Smooth muscle cell (in vitro differentiated cells): Measurements from ENCODE around the gene RNF207. TPM values are rescaled to one million over a fixed set of nuclear protein-coding genes. Genes with fewer than 3 reads are reported as not detected.

ENCODE experiments used
- DNase-seq: peaks from one replicate; lab custom pipeline; 2025; ENCODE audit not compliant: unreplicated experiment; lab: John Stamatoyannopoulos, UW
- H2AFZ ChIP-seq: fragments of 200-600 bp; sonication (generic); 2 replicates; pipeline ENCODE4 v1.6.0; 2016; ENCODE audit warnings: antibody characterized with exemption, low read depth, mild to moderate bottlenecking
- H3F3A ChIP-seq: fragments of 200-600 bp; sonication (generic); 2 replicates; pipeline ENCODE4 v1.6.0; 2017; ENCODE audit warnings: antibody characterized with exemption, low read depth
- H3K27ac ChIP-seq: fragments of 200-600 bp; sonication (generic); 2 replicates; pipeline ENCODE4 v1.5.1; 2016; ENCODE audit warnings: low read depth, mild to moderate bottlenecking
- H3K27me3 ChIP-seq: fragments of 200-600 bp; sonication (generic); 2 replicates; pipeline ENCODE4 v1.6.1; 2016; ENCODE audit warnings: low read depth, mild to moderate bottlenecking
- H3K36me3 ChIP-seq: fragments of 200-600 bp; sonication (generic); 2 replicates; pipeline ENCODE4 v1.5.1; 2016; ENCODE audit warnings: low read depth
- H3K4me1 ChIP-seq: fragments of 200-600 bp; sonication (generic); 2 replicates; pipeline ENCODE4 v1.5.1; 2016; ENCODE audit warnings: low read depth
- H3K4me2 ChIP-seq: fragments of 200-600 bp; sonication (generic); 2 replicates; pipeline ENCODE4 v1.6.0; 2016; ENCODE audit warnings: mild to moderate bottlenecking
- H3K4me3 ChIP-seq: fragments of 200-600 bp; sonication (generic); 2 replicates; pipeline ENCODE4 v1.5.1; 2016; ENCODE audit warnings: mild to moderate bottlenecking
- H3K79me2 ChIP-seq: fragments of 200-600 bp; sonication (generic); 2 replicates; pipeline ENCODE4 v1.6.0; 2016; ENCODE audit warnings: low read depth, mild to moderate bottlenecking
- H3K9ac ChIP-seq: fragments of 200-600 bp; sonication (generic); 2 replicates; pipeline ENCODE4 v1.6.0; 2016; ENCODE audit warnings: low read depth
- H3K9me3 ChIP-seq: fragments of 200-600 bp; sonication (generic); replicated peaks from 2 replicates; pipeline ENCODE4 v1.5.1; 2016; ENCODE audit warnings: low read depth
- H4K20me1 ChIP-seq: fragments of 200-600 bp; sonication (generic); 2 replicates; pipeline ENCODE4 v1.6.0; 2016; ENCODE audit warnings: low read depth
- WGBS: methylation state at CpG from one replicate; pipeline ENCODE4 v1.1.7; 2016; ENCODE audit warnings: low lambda C conversion rate; 5-methylcytosine and 5-hydroxymethylcytosine counted together
- polyA plus RNA-seq: library from polyadenylated mRNA; unstranded; fragments of >200 nt; fragmentation: Nextera tagmentation; extraction: Ambion mirVana; gene quantifications from 2 replicates; pipeline ENCODE4 v1.2.1, GENCODE V29; 2016
- total RNA-seq: library from RNA; depleted of rRNA; stranded (reverse); fragments of >200 nt; gene quantifications from 2 replicates; pipeline ENCODE4 v1.2.3, GENCODE V29; 2014
- TF ChIP-seq, protein P1 (sequence below): fragments of 200-600 bp; sonication (generic); IDR thresholded peaks from 2 replicates; pipeline ENCODE4 v1.5.1; 2017; ENCODE audit warnings: borderline replicate concordance, mild to moderate bottlenecking, antibody characterized with exemption; ENCODE audit not compliant: insufficient read depth, poor library complexity, severe bottlenecking

RNF207 gene
- total and polyA plus RNA-seq, 2 experiments from 2014 or later, result 1.8 to 2.0 TPM

DNA sequence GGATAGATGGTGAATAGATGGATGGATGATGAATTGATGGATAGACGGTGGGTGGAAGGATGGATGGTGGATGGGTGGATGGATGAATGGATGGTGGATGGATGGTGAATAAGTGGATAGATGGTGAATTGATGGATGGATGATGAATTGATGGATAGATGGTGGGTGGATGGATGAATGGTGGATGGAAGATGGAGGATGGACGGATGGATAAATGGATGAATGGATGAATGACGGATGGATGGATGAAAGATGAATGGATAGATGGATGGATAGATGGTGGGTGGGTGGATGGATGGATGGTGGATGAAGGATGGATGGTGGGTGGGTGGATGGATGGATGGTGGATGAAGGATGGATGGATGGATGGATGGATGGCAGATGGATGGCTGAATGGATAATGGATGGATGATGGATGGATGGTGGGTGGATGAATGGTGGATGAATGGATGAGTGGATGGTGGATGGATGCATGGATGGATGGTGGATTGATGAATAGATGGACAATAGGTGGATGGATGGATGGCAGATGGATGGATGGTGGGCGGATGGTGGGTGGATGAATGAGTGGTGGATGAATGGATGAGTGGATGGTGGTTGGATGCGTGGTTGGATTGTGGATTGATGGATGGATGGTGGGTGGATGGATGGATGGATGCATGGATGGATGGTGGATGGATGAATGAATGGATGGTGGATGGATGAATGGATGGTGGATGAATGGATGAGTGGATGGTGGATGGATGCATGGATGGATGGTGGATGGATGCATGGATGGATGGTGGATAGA, 31.1 kb upstream of the RNF207 start:
- Histone ChIP-seq H2AFZ (no peak overlapping the region), H3K79me2 (no peaks in the 10 kb centered on the region), H3K36me3 (no peaks in the 10 kb centered on the region), H3K4me3 (no peak overlapping the region), H4K20me1 (peaks cover 17% of the 10 kb centered on the region), H3F3A (no peaks in the 10 kb centered on the region), H3K9ac (no peak overlapping the region), H3K9me3 (no peaks in the 10 kb centered on the region), H3K27ac (no peak overlapping the region), H3K4me1 (no peaks in the 10 kb centered on the region), H3K27me3 (peaks cover 35% of the 10 kb centered on the region), H3K4me2 (no peak overlapping the region)
- 94% methylated on average over 5 of the region's 5 CpGs for WGBS
- TF ChIP-seq, protein P1, sequence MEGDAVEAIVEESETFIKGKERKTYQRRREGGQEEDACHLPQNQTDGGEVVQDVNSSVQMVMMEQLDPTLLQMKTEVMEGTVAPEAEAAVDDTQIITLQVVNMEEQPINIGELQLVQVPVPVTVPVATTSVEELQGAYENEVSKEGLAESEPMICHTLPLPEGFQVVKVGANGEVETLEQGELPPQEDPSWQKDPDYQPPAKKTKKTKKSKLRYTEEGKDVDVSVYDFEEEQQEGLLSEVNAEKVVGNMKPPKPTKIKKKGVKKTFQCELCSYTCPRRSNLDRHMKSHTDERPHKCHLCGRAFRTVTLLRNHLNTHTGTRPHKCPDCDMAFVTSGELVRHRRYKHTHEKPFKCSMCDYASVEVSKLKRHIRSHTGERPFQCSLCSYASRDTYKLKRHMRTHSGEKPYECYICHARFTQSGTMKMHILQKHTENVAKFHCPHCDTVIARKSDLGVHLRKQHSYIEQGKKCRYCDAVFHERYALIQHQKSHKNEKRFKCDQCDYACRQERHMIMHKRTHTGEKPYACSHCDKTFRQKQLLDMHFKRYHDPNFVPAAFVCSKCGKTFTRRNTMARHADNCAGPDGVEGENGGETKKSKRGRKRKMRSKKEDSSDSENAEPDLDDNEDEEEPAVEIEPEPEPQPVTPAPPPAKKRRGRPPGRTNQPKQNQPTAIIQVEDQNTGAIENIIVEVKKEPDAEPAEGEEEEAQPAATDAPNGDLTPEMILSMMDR, result no peak
- DNase-seq, result no peak

DNA sequence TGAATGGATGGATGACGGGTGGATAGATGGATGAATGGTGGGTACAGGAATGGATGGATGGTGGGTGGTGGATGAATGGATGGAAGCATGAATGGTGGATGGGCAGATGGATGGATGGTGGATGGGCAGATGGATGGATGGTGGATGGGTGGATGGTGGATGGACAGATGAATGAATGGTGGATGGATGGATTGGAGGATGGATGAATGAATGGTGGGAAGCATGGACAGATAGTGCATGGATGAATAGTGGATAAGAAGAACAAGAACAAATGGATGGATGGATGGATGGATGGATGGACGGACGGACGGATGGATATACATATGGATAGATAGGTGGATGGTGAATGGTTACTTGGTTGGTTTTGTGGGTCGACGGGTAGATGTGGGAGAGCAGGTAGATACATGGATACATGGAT, 30.5 kb upstream of the RNF207 start:
- H4K20me1 ChIP-seq, result peaks cover 17% of the 10 kb centered on the region
- TF ChIP-seq, protein P1, result no peak
- H3K4me2 ChIP-seq, result no peak overlapping the region
- H3K36me3 ChIP-seq, result no peaks in the 10 kb centered on the region
- no peak overlapping the region for H3K27ac ChIP-seq
- H3K4me1 ChIP-seq, result no peaks in the 10 kb centered on the region
- DNase-seq, result no peak
- H3K4me3 ChIP-seq, result no peak overlapping the region
- H3K27me3 ChIP-seq, result peaks cover 41% of the 10 kb centered on the region
- H3F3A ChIP-seq, result no peaks in the 10 kb centered on the region
- no peak overlapping the region for H2AFZ ChIP-seq
- H3K9ac ChIP-seq, result no peak overlapping the region
- no peaks in the 10 kb centered on the region for H3K79me2 ChIP-seq
- WGBS, result 91% methylated on average over 6 of the region's 6 CpGs
- no peaks in the 10 kb centered on the region for H3K9me3 ChIP-seq

DNA sequence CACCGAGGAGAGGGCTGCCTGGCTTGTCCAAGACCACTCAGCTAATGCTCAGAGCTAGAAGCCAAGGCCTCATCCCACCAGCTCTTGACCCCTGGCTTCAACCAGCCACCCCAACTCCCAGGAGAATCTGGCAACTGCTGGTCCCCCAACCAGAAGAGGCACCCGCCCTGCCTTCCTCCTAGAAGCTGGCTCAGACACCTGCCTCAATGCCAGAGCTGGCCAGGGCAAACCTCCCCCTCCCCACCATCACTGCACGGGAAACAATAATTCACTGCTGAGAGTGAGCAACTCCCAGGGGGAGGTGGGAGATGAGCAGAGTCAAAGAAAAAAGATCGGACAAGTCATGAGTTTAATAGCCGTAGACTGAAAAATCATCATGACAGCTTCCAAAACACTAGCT, 29.1 kb upstream of the RNF207 start:
- no peaks in the 10 kb centered on the region for H3K9me3 ChIP-seq
- H3K27ac ChIP-seq, result no peak overlapping the region
- H3K4me2 ChIP-seq, result no peak overlapping the region
- 92% methylated on average over 5 of the region's 5 CpGs for WGBS
- no peak for DNase-seq
- no peak overlapping the region for H3K4me3 ChIP-seq
- TF ChIP-seq, protein P1, result no peak
- peaks cover 6% of the 10 kb centered on the region for H3K4me1 ChIP-seq
- no peaks in the 10 kb centered on the region for H3K79me2 ChIP-seq
- H3F3A ChIP-seq, result no peaks in the 10 kb centered on the region
- peaks cover 54% of the 10 kb centered on the region for H3K27me3 ChIP-seq
- H3K9ac ChIP-seq, result no peak overlapping the region
- H3K36me3 ChIP-seq, result no peaks in the 10 kb centered on the region
- no peak overlapping the region for H2AFZ ChIP-seq
- peaks cover 31% of the 10 kb centered on the region for H4K20me1 ChIP-seq
